ENCODE results near the gene RAE1. TPM values are rescaled to one million over a fixed set of nuclear protein-coding genes. Genes with fewer than 3 reads are reported as not detected.

RAE1 gene
- total RNA-seq, 1 experiment from 2014 or later = 64.1 TPM

GRCh38 chr20:57317789-57318371, 33.2 kb upstream of the RAE1 start:
- H3K4me1 Mint-ChIP-seq (ENCODE audit: low read depth, unreplicated experiment) = no peaks in the 10 kb centered on the region
- intact Hi-C loops (cut with micrococcal nuclease; ENCODE audit: unreplicated experiment) = no loop called here

GRCh38 chr20:57319584-57319983, 31.5 kb upstream of the RAE1 start:
- Mint-ChIP-seq H3K27ac (ENCODE audit: unreplicated experiment) (no peak overlapping the region), H3K4me1 (ENCODE audit: low read depth, unreplicated experiment) (no peaks in the 10 kb centered on the region), H3K9me3 (ENCODE audit: low read depth, unreplicated experiment) (no peaks in the 10 kb centered on the region), H3K27me3 (ENCODE audit: unreplicated experiment) (peaks cover 75% of the 10 kb centered on the region), H3K4me3 (ENCODE audit: low read depth, unreplicated experiment) (no peak overlapping the region), H3K36me3 (ENCODE audit: insufficient read depth, unreplicated experiment) (no peaks in the 10 kb centered on the region)
- TF ChIP-seq CTCF (IDR thresholded peaks at IDR 0.05; ENCODE audit: unreplicated experiment) = no peak
- no TSS peak for BruUV-seq (replicated peaks)
- no peak for DNase-seq
- CTCF ChIA-PET = no interaction called here
- intact Hi-C loops (cut with micrococcal nuclease; ENCODE audit: unreplicated experiment) = no loop called here

More at GRCh38 chr20:57317789-57318371, 33.2 kb upstream of the RAE1 start:
- CTCF ChIA-PET = interaction anchor here (1.1 kb wide), 1 partner anchor 9 kb away, joined by 3 read pairs; no protein-coding TSS in a partner anchor
- peaks cover 58% of the 10 kb centered on the region for H3K27me3 Mint-ChIP-seq (ENCODE audit: unreplicated experiment)
- no peak overlapping the region for H3K27ac Mint-ChIP-seq (ENCODE audit: unreplicated experiment)
- BruUV-seq (replicated peaks) = no TSS peak
- no peak overlapping the region for H3K4me3 Mint-ChIP-seq (ENCODE audit: low read depth, unreplicated experiment)
- TF ChIP-seq CTCF (IDR thresholded peaks at IDR 0.05; ENCODE audit: unreplicated experiment) = no peak
- no peaks in the 10 kb centered on the region for H3K9me3 Mint-ChIP-seq (ENCODE audit: low read depth, unreplicated experiment)
- no peaks in the 10 kb centered on the region for H3K36me3 Mint-ChIP-seq (ENCODE audit: insufficient read depth, unreplicated experiment)
- DNase-seq = no peak

DNA sequence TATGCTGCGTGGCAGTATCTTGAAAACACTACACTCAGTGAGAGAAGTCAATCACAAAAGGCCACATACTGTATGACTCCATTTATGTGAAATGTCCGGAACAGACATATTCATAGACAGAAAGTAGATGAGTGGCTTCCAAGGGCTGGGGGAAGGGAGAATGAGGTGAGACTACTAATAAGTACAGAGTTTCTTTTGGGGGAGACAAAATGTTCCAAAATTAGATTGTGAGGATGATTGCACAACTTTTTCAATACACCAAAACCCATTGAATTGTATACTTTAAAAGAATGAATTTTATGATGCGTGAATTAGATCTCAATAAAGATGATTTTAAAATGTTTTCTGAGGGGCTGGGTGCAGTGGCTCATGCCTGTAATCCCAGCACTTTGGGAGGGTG, 30.7 kb upstream of the RAE1 start:
- Mint-ChIP-seq H3K36me3 (ENCODE audit: insufficient read depth, unreplicated experiment) (no peaks in the 10 kb centered on the region), H3K4me3 (ENCODE audit: low read depth, unreplicated experiment) (no peak overlapping the region), H3K9me3 (ENCODE audit: low read depth, unreplicated experiment) (no peaks in the 10 kb centered on the region), H3K27me3 (ENCODE audit: unreplicated experiment) (peaks cover 83% of the 10 kb centered on the region), H3K4me1 (ENCODE audit: low read depth, unreplicated experiment) (no peaks in the 10 kb centered on the region), H3K27ac (ENCODE audit: unreplicated experiment) (no peak overlapping the region)
- intact Hi-C loops (cut with micrococcal nuclease; ENCODE audit: unreplicated experiment) = no loop called here
- CTCF ChIA-PET = no interaction called here
- no peak for TF ChIP-seq CTCF (IDR thresholded peaks at IDR 0.05; ENCODE audit: unreplicated experiment)
- BruUV-seq (replicated peaks) = no TSS peak
- DNase-seq = no peak

GRCh38 chr20:57321142-57321541, 29.9 kb upstream of the RAE1 start:
- intact Hi-C loops (cut with micrococcal nuclease; ENCODE audit: unreplicated experiment) = no loop called here
- Mint-ChIP-seq H3K27me3 (ENCODE audit: unreplicated experiment) (peaks cover 91% of the 10 kb centered on the region), H3K4me3 (ENCODE audit: low read depth, unreplicated experiment) (no peak overlapping the region), H3K9me3 (ENCODE audit: low read depth, unreplicated experiment) (no peaks in the 10 kb centered on the region), H3K36me3 (ENCODE audit: insufficient read depth, unreplicated experiment) (no peaks in the 10 kb centered on the region), H3K4me1 (ENCODE audit: low read depth, unreplicated experiment) (no peaks in the 10 kb centered on the region), H3K27ac (ENCODE audit: unreplicated experiment) (no peak overlapping the region)
- no peak for TF ChIP-seq CTCF (IDR thresholded peaks at IDR 0.05; ENCODE audit: unreplicated experiment)
- CTCF ChIA-PET = no interaction called here
- no TSS peak for BruUV-seq (replicated peaks)
- DNase-seq = no peak
